ENCODE results near the gene ITPR1. TPM values are rescaled to one million over a fixed set of nuclear protein-coding genes. Genes with fewer than 3 reads are reported as not detected.

The ITPR1 gene
- total RNA-seq, 1 donor from 2014 or later = 91.7 TPM

- Histone ChIP-seq H3K4me1 (peaks cover 71% of the 10 kb centered on the region), H3K27ac (peak overlapping the region; percentile 34), H3K9me3 (no peaks in the 10 kb centered on the region), H3K36me3 (no peaks in the 10 kb centered on the region), H3K4me3 (no peak overlapping the region), H3K27me3 (no peaks in the 10 kb centered on the region)
- no peak for DNase-seq
- no peak for ATAC-seq
- no peak for TF ChIP-seq CTCF (IDR thresholded peaks at IDR 0.05)
- intact Hi-C loops (cut with DNase I) = no loop called here
Measured at GRCh38 chr3:4829031-4829394, 335.9 kb downstream of the ITPR1 start.

GRCh38 chr3:4830586-4830914, 337.4 kb downstream of the ITPR1 start:
- Histone ChIP-seq H3K9me3 (no peaks in the 10 kb centered on the region), H3K36me3 (no peaks in the 10 kb centered on the region), H3K4me3 (peak overlapping the region; percentile 20), H3K27ac (peak overlapping the region; percentile 61), H3K4me1 (peaks cover 72% of the 10 kb centered on the region), H3K27me3 (no peaks in the 10 kb centered on the region)
- ATAC-seq (no peak), DNase-seq (no peak)
- TF ChIP-seq CTCF (IDR thresholded peaks at IDR 0.05) = no peak
- intact Hi-C loops (cut with DNase I) = no loop called here

GRCh38 chr3:4831580-4831950, 338.4 kb downstream of the ITPR1 start:
- H3K4me3 ChIP-seq = no peak overlapping the region
- no peaks in the 10 kb centered on the region for H3K36me3 ChIP-seq
- no peak for TF ChIP-seq CTCF (IDR thresholded peaks at IDR 0.05)
- ATAC-seq = no peak
- peak overlapping the region; percentile 61 for H3K27ac ChIP-seq
- peaks cover 68% of the 10 kb centered on the region for H3K4me1 ChIP-seq
- no peaks in the 10 kb centered on the region for H3K27me3 ChIP-seq
- intact Hi-C loops (cut with DNase I) = no loop called here
- no peaks in the 10 kb centered on the region for H3K9me3 ChIP-seq
- DNase-seq = no peak

GRCh38 chr3:4833471-4833870, 340.3 kb downstream of the ITPR1 start:
- Histone ChIP-seq H3K36me3 (peaks cover 15% of the 10 kb centered on the region), H3K27me3 (no peaks in the 10 kb centered on the region), H3K9me3 (no peaks in the 10 kb centered on the region), H3K4me3 (no peak overlapping the region), H3K4me1 (peaks cover 49% of the 10 kb centered on the region), H3K27ac (no peak overlapping the region)
- TF ChIP-seq CTCF (IDR thresholded peaks at IDR 0.05) = no peak
- DNase-seq = no peak
- ATAC-seq = no peak
- intact Hi-C loops (cut with DNase I) = no loop called here

- DNase-seq (peak; percentile 66), ATAC-seq (peak; percentile 66)
- intact Hi-C loops (cut with DNase I) = no loop called here
- Histone ChIP-seq H3K4me3 (no peak overlapping the region), H3K27ac (no peak overlapping the region), H3K27me3 (no peaks in the 10 kb centered on the region), H3K9me3 (no peaks in the 10 kb centered on the region), H3K4me1 (peaks cover 39% of the 10 kb centered on the region), H3K36me3 (peaks cover 15% of the 10 kb centered on the region)
- no peak for TF ChIP-seq CTCF (IDR thresholded peaks at IDR 0.05)
Measured at GRCh38 chr3:4834403-4834866, 341.3 kb downstream of the ITPR1 start.

GRCh38 chr3:4835616-4836043, 342.5 kb downstream of the ITPR1 start:
- Histone ChIP-seq H3K36me3 (peaks cover 15% of the 10 kb centered on the region), H3K9me3 (no peaks in the 10 kb centered on the region), H3K27ac (no peak overlapping the region), H3K27me3 (no peaks in the 10 kb centered on the region), H3K4me1 (peaks cover 30% of the 10 kb centered on the region), H3K4me3 (no peak overlapping the region)
- TF ChIP-seq CTCF (IDR thresholded peaks at IDR 0.05) = no peak
- ATAC-seq (peak; percentile 30), DNase-seq (no peak)
- intact Hi-C loops (cut with DNase I) = no loop called here
